Fibroblast of lung (primary cell): ENCODE measurements around the gene SIRT5.

Experiments
- CTCF ChIP-seq, 2 donors: IDR thresholded peaks in 1 of 2; conservative IDR thresholded peaks in 1 of 2; 1 replicate in 1 of 2; 2 replicates in 1 of 2; pipeline ENCODE4 v1.5.1; 2011 to 2012; ENCODE audit warnings: low read length in 2 of 2, control low read depth in 1 of 2, inconsistent platforms in 1 of 2, low read depth in 1 of 2, mild to moderate bottlenecking in 1 of 2
- EZH2 ChIP-seq: IDR thresholded peaks from 2 replicates; pipeline ENCODE4 v1.5.1; 2012; ENCODE audit warnings: low read length, control low read depth, mild to moderate bottlenecking; ENCODE audit errors: missing control alignments

- TF ChIP-seq EZH2 = no peak
- TF ChIP-seq CTCF (conservative IDR thresholded peaks at IDR 0.05 in 1 of 2, IDR thresholded peaks at IDR 0.05 in 1 of 2; ENCODE audit: low read depth in 1 of 2, low read length in 2 of 2) = no peak
Measured at GRCh38 chr6:13524801-13525508, 49.4 kb upstream of the SIRT5 start.
